GM12892 (cell line): Measurements from ENCODE around the gene TRAF7.

Experiments
- DNase-seq: peaks from one replicate; pipeline ENCODE4 v3.0.0; 2011; ENCODE audit not compliant: insufficient read length
- FAIRE-seq: peaks from 2 replicates; lab custom pipeline; 2011; peaks lifted over from hg19 to GRCh38; lab: Jason Lieb, UNC
- POLR2A ChIP-seq: IDR thresholded peaks from 2 replicates; pipeline ENCODE4 v1.6.1; 2011; ENCODE audit warnings: low read depth, low read length, control low read depth
- POLR2AphosphoS5 ChIP-seq: IDR thresholded peaks from 2 replicates; pipeline ENCODE4 v1.6.1; 2011; ENCODE audit warnings: low read depth, low read length, control low read depth
- TAF1 ChIP-seq: IDR thresholded peaks from 2 replicates; pipeline ENCODE4 v1.6.1; 2011; ENCODE audit warnings: low read depth, mild to moderate bottlenecking, control low read depth, low read length, borderline replicate concordance

The TRAF7 gene

GRCh38 chr16:2223221-2223941 lies 67.8 kb downstream of the TRAF7 start, which contains the start of gene E4F1:
E4F1 (plus strand) TSS chr16:2223591; CDS start chr16:2223614, 23 bp downstream.
- FAIRE-seq (peak; percentile 98), DNase-seq (peak; percentile 100)
- TF ChIP-seq POLR2AphosphoS5 (peak; percentile 97), TAF1 (peak; percentile 92), POLR2A (peak; percentile 98)

GRCh38 chr16:2223942-2224486 lies 68.4 kb downstream of the TRAF7 start:
- DNase-seq (peak; percentile 69), FAIRE-seq (no peak)
- TF ChIP-seq POLR2AphosphoS5 (no peak), POLR2A (no peak), TAF1 (no peak)

- DNase-seq: no peak
- no peak for FAIRE-seq
- no peak for TF ChIP-seq POLR2A
- TF ChIP-seq POLR2AphosphoS5: no peak
- TF ChIP-seq TAF1: no peak
These were observed 70.7 kb downstream of the TRAF7 start for GRCh38 chr16:2226245-2226793.

GRCh38 chr16:2226918-2227317 lies 71.3 kb downstream of the TRAF7 start:
- DNase-seq (no peak), FAIRE-seq (no peak)
- TF ChIP-seq POLR2A: no peak
- no peak for TF ChIP-seq TAF1
- TF ChIP-seq POLR2AphosphoS5: no peak
